Keratinocyte (primary cell): ENCODE results near the gene DCP1B. TPM values are rescaled to one million over a fixed set of nuclear protein-coding genes. Genes with fewer than 3 reads are reported as not detected.

Source experiments
- DNase-seq: peaks from one replicate; pipeline ENCODE4 v3.0.0-alpha.2; 2011; ENCODE audit warnings: low read depth, missing footprints, low spot score
- FAIRE-seq: peaks from 2 replicates; lab custom pipeline; 2011; peaks lifted over from hg19 to GRCh38; lab: Jason Lieb, UNC
- H2AFZ ChIP-seq: 2 replicates; pipeline ENCODE4 v1.6.0; 2012; ENCODE audit warnings: low read length, control low read depth, inconsistent platforms; ENCODE audit not compliant: control insufficient read depth
- H3K27ac ChIP-seq: 2 replicates; pipeline ENCODE4 v1.5.1; 2011; ENCODE audit warnings: low read length; ENCODE audit not compliant: control insufficient read depth, insufficient read depth
- H3K27me3 ChIP-seq: 3 replicates; pipeline ENCODE4 v1.6.0; 2011; ENCODE audit warnings: low read length; ENCODE audit not compliant: control insufficient read depth, insufficient read depth; ENCODE audit errors: extremely low read depth
- H3K36me3 ChIP-seq, 2 experiments: 2 replicates in 1 of 2; 3 replicates in 1 of 2; pipeline ENCODE4 v1.5.1; 2011; ENCODE audit warnings: low read length in 2 of 2, mild to moderate bottlenecking in 1 of 2; ENCODE audit not compliant: control insufficient read depth in 2 of 2, insufficient read depth in 2 of 2; ENCODE audit errors: extremely low read depth in 1 of 2
- H3K4me1 ChIP-seq: 3 replicates; pipeline ENCODE4 v1.5.1; 2011; ENCODE audit warnings: low read length; ENCODE audit not compliant: control insufficient read depth, insufficient read depth; ENCODE audit errors: extremely low read depth
- H3K4me2 ChIP-seq: 3 replicates; pipeline ENCODE4 v1.6.0; 2011; ENCODE audit warnings: low read depth, low read length; ENCODE audit not compliant: control insufficient read depth, insufficient read depth; ENCODE audit errors: extremely low read depth
- H3K4me3 ChIP-seq, 3 experiments: fragments of 200-600 bp in 1 of 3; sonication (generic) in 1 of 3; 2 replicates in 2 of 3; 3 replicates in 1 of 3; pipeline ENCODE4 v1.5.1; 2011 to 2016; ENCODE audit warnings: low read length in 3 of 3, mild to moderate bottlenecking in 3 of 3, control low read depth in 2 of 3, inconsistent platforms in 1 of 3, low read depth in 1 of 3, mixed read lengths in 1 of 3, mixed run types in 1 of 3, moderate library complexity in 1 of 3; ENCODE audit not compliant: control insufficient read depth in 2 of 3, insufficient read depth in 2 of 3; ENCODE audit errors: extremely low read depth in 1 of 3
- H3K79me2 ChIP-seq: 2 replicates; pipeline ENCODE4 v1.6.0; 2012; ENCODE audit warnings: low read length; ENCODE audit not compliant: control insufficient read depth, insufficient read depth
- H3K9ac ChIP-seq: 3 replicates; pipeline ENCODE4 v1.6.0; 2011; ENCODE audit warnings: low read length; ENCODE audit not compliant: control insufficient read depth, insufficient read depth; ENCODE audit errors: extremely low read depth
- H3K9me1 ChIP-seq: 3 replicates; pipeline ENCODE4 v1.6.0; 2011; ENCODE audit warnings: low read length; ENCODE audit not compliant: control insufficient read depth, insufficient read depth; ENCODE audit errors: extremely low read depth
- H3K9me3 ChIP-seq: 2 replicates; pipeline ENCODE4 v1.5.1; 2012; ENCODE audit warnings: low read depth, low read length; ENCODE audit not compliant: control insufficient read depth
- H4K20me1 ChIP-seq: 3 replicates; pipeline ENCODE4 v1.6.0; 2011; ENCODE audit warnings: low read length; ENCODE audit not compliant: control insufficient read depth, insufficient read depth; ENCODE audit errors: extremely low read depth
- CTCF ChIP-seq, 3 experiments: IDR thresholded peaks in 1 of 3; conservative IDR thresholded peaks in 1 of 3; optimal IDR thresholded peaks in 1 of 3; 2 replicates in 2 of 3; 3 replicates in 1 of 3; pipeline versions ENCODE3 to v1.5.1; 2011; ENCODE audit warnings: low read length in 3 of 3, mild to moderate bottlenecking in 3 of 3, moderate library complexity in 2 of 3, control low read depth in 1 of 3, inconsistent platforms in 1 of 3; ENCODE audit not compliant: insufficient read depth in 2 of 3; ENCODE audit errors: extremely low read depth in 1 of 3
- EZH2 ChIP-seq: IDR thresholded peaks from one replicate; pipeline ENCODE4 v1.6.1; 2012; ENCODE audit warnings: inconsistent platforms, mild to moderate bottlenecking, low read length, moderate library complexity
- dilution Hi-C: fragments of 300-500 bp; cut with MboI; formaldehyde crosslinking; loops from one replicate; pipeline ENCODE4 v1.7.0; 2020; ENCODE audit warnings: low sequenced_read_pairs; ENCODE audit not compliant: extremely low pct_ligation_motif_present
- polyA plus RNA-seq, 5 experiments: library from polyadenylated mRNA; depleted of rRNA in 3 of 5; stranded (reverse) in 3 of 5; stranded (forward) in 1 of 5; unstranded in 1 of 5; fragments of >200 nt; gene quantifications; 1 replicate in 1 of 5; 2 replicates in 3 of 5; 3 replicates in 1 of 5; pipeline versions ENCODE4 v1.2.1 to v1.2.3, GENCODE V29; 2011 to 2012; ENCODE audit warnings: missing spikeins in 2 of 5, low read depth in 1 of 5, low replicate concordance in 1 of 5

Gene DCP1B
- polyA plus RNA-seq, 1 donor (not counting 4 experiments of a cell fraction or from before 2014, with no cell fraction given) = 9.7 TPM

GRCh38 chr12:1934831-1935230 is 69.4 kb downstream of the DCP1B start:
- dilution Hi-C loops = no loop called here
- DNase-seq (no peak), FAIRE-seq (no peak)
- H3K27me3 ChIP-seq = no peaks in the 10 kb centered on the region
- TF ChIP-seq CTCF (optimal IDR thresholded peaks at IDR 0.05 in 1 of 3, IDR thresholded peaks at IDR 0.05 in 1 of 3, conservative IDR thresholded peaks at IDR 0.05 in 1 of 3; ENCODE audit: extremely low read depth in 1 of 3, insufficient read depth in 2 of 3, low read length in 3 of 3) (no peak), EZH2 (no peak)
- H4K20me1 ChIP-seq = no peaks in the 10 kb centered on the region
- H3K9ac ChIP-seq = no peak overlapping the region
- no peak overlapping the region for H3K4me3 ChIP-seq
- H3K9me1 ChIP-seq = no peaks in the 10 kb centered on the region
- no peak overlapping the region for H3K27ac ChIP-seq
- H3K36me3 ChIP-seq = no peaks in the 10 kb centered on the region
- no peak overlapping the region for H2AFZ ChIP-seq
- no peaks in the 10 kb centered on the region for H3K9me3 ChIP-seq
- no peaks in the 10 kb centered on the region for H3K79me2 ChIP-seq
- no peak overlapping the region for H3K4me2 ChIP-seq
- no peaks in the 10 kb centered on the region for H3K4me1 ChIP-seq

GRCh38 chr12:1934068-1934467 is 70.2 kb downstream of the DCP1B start:
- DNase-seq (no peak), FAIRE-seq (no peak)
- no peaks in the 10 kb centered on the region for H3K4me1 ChIP-seq
- no peak overlapping the region for H3K27ac ChIP-seq
- no peaks in the 10 kb centered on the region for H4K20me1 ChIP-seq
- H3K4me3 ChIP-seq = no peak overlapping the region
- no peaks in the 10 kb centered on the region for H3K27me3 ChIP-seq
- H3K79me2 ChIP-seq = no peaks in the 10 kb centered on the region
- H2AFZ ChIP-seq = no peak overlapping the region
- H3K36me3 ChIP-seq = no peaks in the 10 kb centered on the region
- TF ChIP-seq EZH2 (no peak), CTCF (optimal IDR thresholded peaks at IDR 0.05 in 1 of 3, IDR thresholded peaks at IDR 0.05 in 1 of 3, conservative IDR thresholded peaks at IDR 0.05 in 1 of 3; ENCODE audit: extremely low read depth in 1 of 3, insufficient read depth in 2 of 3, low read length in 3 of 3) (no peak)
- H3K4me2 ChIP-seq = no peak overlapping the region
- no peak overlapping the region for H3K9ac ChIP-seq
- dilution Hi-C loops = no loop called here
- H3K9me1 ChIP-seq = no peaks in the 10 kb centered on the region
- H3K9me3 ChIP-seq = no peaks in the 10 kb centered on the region
